Measurements from ENCODE around the gene ZNF316.

DNA sequence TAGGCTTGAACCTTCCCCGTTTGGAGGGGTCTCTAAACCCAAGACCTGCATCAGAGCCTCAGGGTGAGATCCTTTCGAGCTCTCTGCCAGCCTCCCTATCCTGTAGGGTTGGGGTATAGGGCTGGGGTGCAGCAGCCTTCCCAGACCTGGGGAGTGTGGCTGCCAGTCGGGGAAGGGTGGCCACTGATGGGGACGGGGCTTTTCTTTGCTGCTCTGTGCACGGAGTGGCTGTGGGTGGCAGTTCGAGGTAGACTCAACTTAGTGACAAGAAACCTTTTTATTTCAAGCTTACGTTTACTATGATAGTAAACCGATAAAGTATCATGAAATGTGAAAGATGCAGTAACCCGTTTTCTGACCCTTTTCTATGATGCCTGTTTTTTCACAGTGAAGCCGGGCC, 13.0 kb downstream of the ZNF316 start:
- TF ChIP-seq CTCF (IDR thresholded peaks at IDR 0.05 in 2 of 3, conservative IDR thresholded peaks at IDR 0.05 in 1 of 3; ENCODE audit: control insufficient read depth in 2 of 3, extremely low read depth in 1 of 3, insufficient read depth in 1 of 3, low read depth in 3 of 3, low read length in 3 of 3) (no peak), SP1 (IDR thresholded peaks at IDR 0.05; ENCODE audit: low read depth, low read length) (no peak), POLR2A (IDR thresholded peaks at IDR 0.05; ENCODE audit: low read depth, low read length) (no peak; the same call in none of the 2 replicates)
